H1 (cell line): ENCODE data around the gene PBOV1. TPM values are rescaled to one million over a fixed set of nuclear protein-coding genes. Genes with fewer than 3 reads are reported as not detected.

Experiments used
- ASH2L ChIP-seq: fragments of 200-600, 300-600 bp; sonication (generic); IDR thresholded peaks from one replicate; pipeline ENCODE4 v1.7.1; 2017; ENCODE audit warnings: low read length
- CBX8 ChIP-seq: fragments of 300-800, 300-1000 bp; sonication (generic); IDR thresholded peaks from 2 replicates; pipeline ENCODE4 v1.7.1; 2016; ENCODE audit warnings: low read depth, low read length, borderline replicate concordance
- GTF2F1 ChIP-seq: IDR thresholded peaks from 2 replicates; pipeline ENCODE4 v1.6.1; 2012; ENCODE audit warnings: low read depth, low read length, improper control_type of control experiment, borderline replicate concordance
- KDM4A ChIP-seq: IDR thresholded peaks from one replicate; pipeline ENCODE4 v1.7.1; 2012; ENCODE audit warnings: low read depth, mild to moderate bottlenecking, moderate library complexity, low read length, inconsistent platforms; ENCODE audit not compliant: severe bottlenecking
- NANOG ChIP-seq: IDR thresholded peaks from 2 replicates; pipeline ENCODE4 v1.6.1; 2011; ENCODE audit warnings: low read length, low read depth, mild to moderate bottlenecking, inconsistent platforms; ENCODE audit not compliant: insufficient read depth, poor library complexity, severe bottlenecking
- RNF2 ChIP-seq: fragments of 200-900, 300-1000 bp; sonication (generic); IDR thresholded peaks from 2 replicates; pipeline ENCODE4 v1.7.1; 2016; ENCODE audit warnings: borderline replicate concordance, low read depth, mild to moderate bottlenecking, antibody characterized with exemption, low read length; ENCODE audit not compliant: poor library complexity, severe bottlenecking; ENCODE audit errors: missing control alignments
- SUZ12 ChIP-seq: fragments of 200-600 bp; sonication (generic); IDR thresholded peaks from 2 replicates; pipeline ENCODE4 v1.6.1; 2012; ENCODE audit warnings: mild to moderate bottlenecking, inconsistent platforms, low read length, moderate library complexity, mixed read lengths
- polyA plus RNA-seq, 7 experiments: library from polyadenylated mRNA; depleted of rRNA in 3 of 7; stranded (reverse) in 5 of 7; unstranded in 2 of 7; fragments of >200 nt in 5 of 7; fragments of 200-250 nt in 2 of 7; gene quantifications; 1 replicate in 5 of 7; 2 replicates in 1 of 7; 4 replicates in 1 of 7; pipeline versions ENCODE4 v1.2.1 to v1.2.3, GENCODE V29; 2011 to 2013; ENCODE audit warnings: missing spikeins in 2 of 7, mixed read lengths in 2 of 7
- total RNA-seq: library from RNA; stranded (reverse); fragmentation: NEBNext Ultra II Directional; extraction: Animal tissue kit (Norgen Biotek cat#: 25700); gene quantifications from 2 replicates; pipeline ENCODE4 v1.2.1, GENCODE V29; 2021

PBOV1 gene
- total and polyA plus RNA-seq, 2 of the 8 experiments (the other 6 are each of a cell fraction or from before 2014, with no cell fraction given), result not detected

DNA sequence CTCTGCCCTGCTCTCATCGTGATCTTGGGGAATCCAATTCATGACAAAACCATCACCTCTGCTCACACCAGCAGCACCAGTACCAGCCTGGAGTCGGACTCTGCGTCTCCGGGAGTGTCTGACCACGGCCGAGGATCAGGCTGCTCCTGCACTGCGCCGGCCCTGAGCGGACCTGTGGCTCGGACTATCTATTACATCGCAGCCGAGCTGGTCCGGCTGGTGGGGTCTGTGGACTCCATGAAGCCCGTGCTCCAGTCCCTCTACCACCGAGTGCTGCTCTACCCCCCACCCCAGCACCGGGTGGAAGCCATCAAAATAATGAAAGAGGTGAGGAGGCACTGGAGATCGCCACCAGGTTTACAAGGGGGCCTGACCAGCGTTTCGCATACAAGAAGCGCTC is 37.2 kb upstream of the PBOV1 start (continued):
- TF ChIP-seq KDM4A, result no peak
- no peak for TF ChIP-seq CBX8
- TF ChIP-seq SUZ12, result no peak
- TF ChIP-seq RNF2, result no peak
- no peak for TF ChIP-seq GTF2F1
- TF ChIP-seq ASH2L, result no peak
- no peak for TF ChIP-seq NANOG
